Endodermal cell (in vitro differentiated cells): ENCODE measurements around the gene ALOX5AP. TPM values are rescaled to one million over a fixed set of nuclear protein-coding genes. Genes with fewer than 3 reads are reported as not detected.

Experiments
- DNase-seq: peaks from one replicate; pipeline ENCODE4 v3.0.0-alpha.2; 2017
- H3K27ac ChIP-seq: 2 replicates; pipeline ENCODE4 v1.5.1; 2013; ENCODE audit warnings: mild to moderate bottlenecking, low read depth, low read length, moderate library complexity
- H3K27me3 ChIP-seq: 2 replicates; pipeline ENCODE4 v1.6.1; 2013; ENCODE audit warnings: mild to moderate bottlenecking, low read length, moderate library complexity; ENCODE audit not compliant: insufficient read depth, control insufficient read depth, poor library complexity, severe bottlenecking
- H3K36me3 ChIP-seq: 2 replicates; pipeline ENCODE4 v1.7.0; 2013; ENCODE audit warnings: mild to moderate bottlenecking, low read length, moderate library complexity; ENCODE audit not compliant: control insufficient read depth, insufficient read depth
- H3K4me1 ChIP-seq: one replicate; pipeline ENCODE4 v1.7.0; 2013; ENCODE audit warnings: low read length; ENCODE audit not compliant: control insufficient read depth, insufficient read depth
- H3K4me3 ChIP-seq: 2 replicates; pipeline ENCODE4 v1.5.1; 2013; ENCODE audit warnings: mild to moderate bottlenecking, low read length, moderate library complexity
- H3K9ac ChIP-seq: 2 replicates; pipeline ENCODE4 v1.6.1; 2013; ENCODE audit warnings: mild to moderate bottlenecking, low read length, moderate library complexity; ENCODE audit not compliant: poor library complexity, severe bottlenecking; ENCODE audit errors: extremely low read depth
- H3K9me3 ChIP-seq: 2 replicates; pipeline ENCODE4 v1.6.1; 2013; ENCODE audit warnings: mild to moderate bottlenecking, low read length, moderate library complexity; ENCODE audit not compliant: control insufficient read depth
- H3K27ac Mint-ChIP-seq: 2 replicates; pipeline ENCODE4 v1.8.0; 2020; ENCODE audit warnings: mixed read lengths
- H3K27me3 Mint-ChIP-seq: 2 replicates; pipeline ENCODE4 v1.8.0; 2021; ENCODE audit warnings: mild to moderate bottlenecking, mixed read lengths; ENCODE audit not compliant: insufficient read depth
- H3K36me3 Mint-ChIP-seq: 2 replicates; pipeline ENCODE4 v1.8.0; 2020; ENCODE audit warnings: low read depth, mixed read lengths
- H3K4me1 Mint-ChIP-seq: 2 replicates; pipeline ENCODE4 v1.8.0; 2020; ENCODE audit warnings: mixed read lengths
- H3K4me3 Mint-ChIP-seq: 2 replicates; pipeline ENCODE4 v1.8.0; 2020; ENCODE audit warnings: mild to moderate bottlenecking, moderate library complexity, mixed read lengths
- H3K9me3 Mint-ChIP-seq: 2 replicates; pipeline ENCODE4 v1.8.0; 2020; ENCODE audit warnings: mild to moderate bottlenecking, mixed read lengths
- CTCF ChIP-seq: fragments of 200-600 bp; sonication (generic); conservative IDR thresholded peaks from 2 replicates; pipeline ENCODE4 v1.5.0; 2021; ENCODE audit warnings: antibody characterized with exemption, mild to moderate bottlenecking
- WGBS, 2 experiments: methylation state at CpG; one replicate each; pipeline versions ENCODE4 v1.1.5 to v1.1.7; 2013; ENCODE audit warnings: missing lambda C conversion rate in 2 of 2, mixed read lengths in 1 of 2; ENCODE audit not compliant: insufficient coverage in 1 of 2, insufficient read length in 1 of 2; 5-methylcytosine and 5-hydroxymethylcytosine counted together
- total RNA-seq, 2 donors: library from RNA; stranded (reverse); fragmentation: NEBNext Ultra II Directional in 1 of 2; extraction: Animal tissue kit (Norgen Biotek cat#: 25700) in 1 of 2; gene quantifications; 2 replicates in 1 of 2; 3 replicates in 1 of 2; pipeline ENCODE4 v1.2.1, GENCODE V29; 2021

The ALOX5AP gene
- total RNA-seq, 2 donors from 2014 or later, result not detected

- Histone ChIP-seq H3K4me3 (no peak overlapping the region), H3K9ac (no peak overlapping the region), H3K9me3 (no peaks in the 10 kb centered on the region), H3K27me3 (no peaks in the 10 kb centered on the region), H3K4me1 (peaks cover 11% of the 10 kb centered on the region), H3K27ac (no peak overlapping the region), H3K36me3 (no peaks in the 10 kb centered on the region)
- Mint-ChIP-seq H3K27me3 (peaks cover 3% of the 10 kb centered on the region), H3K27ac (no peak overlapping the region), H3K4me3 (no peak overlapping the region), H3K4me1 (peaks cover 7% of the 10 kb centered on the region), H3K9me3 (no peaks in the 10 kb centered on the region), H3K36me3 (no peaks in the 10 kb centered on the region)
- no peak for DNase-seq
- 86 to 88% methylated on average over 2 to 3 of the region's 3 CpGs for WGBS, 2 experiments
- no peak for TF ChIP-seq CTCF
Observed at GRCh38 chr13:30789166-30789862, 54.0 kb downstream of the ALOX5AP start.

DNA sequence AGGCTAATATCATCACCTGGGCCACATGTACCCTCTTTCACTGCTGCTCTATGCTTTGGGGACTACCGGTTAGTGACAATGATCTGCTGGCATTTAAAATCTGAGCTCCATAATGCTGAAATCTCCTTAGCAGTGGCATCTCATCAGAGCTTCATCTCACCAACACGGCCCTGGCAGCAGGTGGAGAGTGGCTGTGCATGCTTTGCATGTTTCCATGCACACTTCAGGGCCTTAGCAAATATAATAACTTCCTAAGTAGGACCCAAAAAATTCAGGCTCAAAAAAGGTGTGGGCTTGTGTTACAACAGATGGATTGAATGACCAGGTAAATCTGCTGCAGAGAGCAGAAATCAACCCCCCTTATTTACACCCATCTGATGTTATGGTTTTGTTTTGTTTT lies 55.2 kb downstream of the ALOX5AP start:
- no peak for TF ChIP-seq CTCF
- no peaks in the 10 kb centered on the region for H3K36me3 Mint-ChIP-seq
- no peak overlapping the region for H3K4me3 Mint-ChIP-seq
- Histone ChIP-seq H3K36me3 (no peaks in the 10 kb centered on the region), H3K4me1 (peaks cover 11% of the 10 kb centered on the region), H3K9me3 (no peaks in the 10 kb centered on the region), H3K27me3 (no peaks in the 10 kb centered on the region), H3K9ac (no peak overlapping the region), H3K4me3 (no peak overlapping the region), H3K27ac (no peak overlapping the region)
- H3K4me1 Mint-ChIP-seq, result peaks cover 7% of the 10 kb centered on the region
- H3K27ac Mint-ChIP-seq, result no peak overlapping the region
- DNase-seq, result no peak
- H3K9me3 Mint-ChIP-seq, result no peaks in the 10 kb centered on the region
- 89 to 94% methylated on average over 2 of the region's 2 CpGs for WGBS, 2 experiments
- peaks cover 6% of the 10 kb centered on the region for H3K27me3 Mint-ChIP-seq

GRCh38 chr13:30791354-30792001 lies 56.1 kb downstream of the ALOX5AP start:
- no peak for DNase-seq
- Histone ChIP-seq H3K4me3 (no peak overlapping the region), H3K4me1 (peaks cover 16% of the 10 kb centered on the region), H3K27me3 (no peaks in the 10 kb centered on the region), H3K27ac (no peak overlapping the region), H3K9me3 (no peaks in the 10 kb centered on the region), H3K36me3 (no peaks in the 10 kb centered on the region), H3K9ac (no peak overlapping the region)
- H3K9me3 Mint-ChIP-seq, result no peaks in the 10 kb centered on the region
- no peaks in the 10 kb centered on the region for H3K36me3 Mint-ChIP-seq
- TF ChIP-seq CTCF, result no peak
- peaks cover 13% of the 10 kb centered on the region for H3K4me1 Mint-ChIP-seq
- H3K4me3 Mint-ChIP-seq, result no peak overlapping the region
- no peak overlapping the region for H3K27ac Mint-ChIP-seq
- peaks cover 6% of the 10 kb centered on the region for H3K27me3 Mint-ChIP-seq
- 95 to 96% methylated on average over 7 to 11 of the region's 11 CpGs for WGBS, 2 experiments
